Stimulated activated naive CD8-positive, alpha-beta T cell treated with anti-CD3 and anti-CD28 coated beads, Interleukin-15, amount 100 ng/mL, for 72 hours (primary cell): ENCODE results near the gene CYTH4.
A peak's percentile ranks its signal among the peaks of the same experiment; 100 is the strongest.

Experiments
- ATAC-seq: fragments of 150-1000 bp; cut with Tn5 transposase; 2 replicates; pipeline ENCODE4 v1.10.0; 2021; ENCODE audit warnings: mild to moderate bottlenecking, moderate library complexity
- DNase-seq, 2 donors: peaks; one replicate each; pipeline ENCODE4 v3.0.0; 2021 to 2022
- H3K27ac Mint-ChIP-seq, 2 donors: one replicate each; pipeline ENCODE4 v1.8.0; 2022; ENCODE audit warnings: mild to moderate bottlenecking in 2 of 2, mixed read lengths in 2 of 2, moderate library complexity in 2 of 2
- H3K27me3 Mint-ChIP-seq: one replicate; pipeline ENCODE4 v1.8.0; 2022; ENCODE audit warnings: mixed read lengths
- H3K4me1 Mint-ChIP-seq: one replicate; pipeline ENCODE4 v1.8.0; 2022; ENCODE audit warnings: mild to moderate bottlenecking, mixed read lengths
- H3K4me3 Mint-ChIP-seq, 2 donors: one replicate each; pipeline ENCODE4 v1.8.0; 2022; ENCODE audit warnings: mild to moderate bottlenecking in 2 of 2, mixed read lengths in 2 of 2, moderate library complexity in 1 of 2
- H3K9me3 Mint-ChIP-seq, 2 donors: one replicate each; pipeline ENCODE4 v1.8.0; 2022; ENCODE audit warnings: mixed read lengths in 2 of 2

CYTH4 gene

GRCh38 chr22:37259540-37260029 lies 22.7 kb upstream of the CYTH4 start:
- Mint-ChIP-seq H3K9me3 (peaks cover 6% of the 10 kb centered on the region in 2 donors), H3K4me1 (peaks cover 44% of the 10 kb centered on the region), H3K27me3 (peaks cover 9% of the 10 kb centered on the region), H3K4me3 (peak overlapping the region; percentile 40 to 57), H3K27ac (peak overlapping the region in 1 of 2 donors; percentile 81)
- DNase-seq (no peak), ATAC-seq (peak; percentile 39)

DNA sequence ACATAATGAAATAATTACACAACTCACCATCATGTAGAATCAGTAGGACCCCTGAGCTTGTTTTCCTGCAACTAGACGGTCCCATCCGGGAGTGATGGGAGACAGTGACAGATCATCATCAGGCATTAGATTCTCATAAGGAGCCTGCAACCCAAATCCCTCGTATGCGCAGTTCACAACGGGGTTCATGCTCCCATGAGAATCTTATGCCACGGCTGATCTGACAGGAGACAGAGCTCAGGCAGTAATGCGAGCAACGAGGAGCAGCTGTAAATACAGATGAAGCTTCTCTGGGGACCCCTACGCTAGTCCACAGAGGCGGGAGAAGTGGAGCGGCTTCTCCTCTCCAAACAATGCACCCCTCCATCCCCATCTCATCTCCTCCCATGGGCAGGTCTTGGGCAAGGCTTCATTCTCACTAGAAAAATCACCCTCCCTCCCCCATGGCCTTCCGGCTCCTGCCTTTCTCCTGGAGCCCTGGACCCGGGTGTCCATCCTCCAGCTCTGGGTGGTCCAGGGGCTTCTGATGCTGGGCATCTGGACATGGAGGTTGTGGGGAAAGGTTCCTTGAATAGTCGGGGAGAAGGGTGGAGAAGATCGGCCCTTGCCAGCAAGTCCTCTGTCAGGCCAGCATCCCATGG lies 22.0 kb upstream of the CYTH4 start:
- peak overlapping the region in 1 of 2 donors; percentile 8 for H3K4me3 Mint-ChIP-seq
- H3K27ac Mint-ChIP-seq: no peak overlapping the region
- DNase-seq: no peak
- peaks cover 9% of the 10 kb centered on the region for H3K27me3 Mint-ChIP-seq
- peaks cover 7 to 8% of the 10 kb centered on the region in 2 donors for H3K9me3 Mint-ChIP-seq
- no peak for ATAC-seq
- peaks cover 37% of the 10 kb centered on the region for H3K4me1 Mint-ChIP-seq

GRCh38 chr22:37260901-37261336 lies 21.4 kb upstream of the CYTH4 start:
- peaks cover 7 to 8% of the 10 kb centered on the region in 2 donors for H3K9me3 Mint-ChIP-seq
- H3K27ac Mint-ChIP-seq: peak overlapping the region in 1 of 2 donors; percentile 29
- H3K27me3 Mint-ChIP-seq: peaks cover 9% of the 10 kb centered on the region
- peaks cover 31% of the 10 kb centered on the region for H3K4me1 Mint-ChIP-seq
- DNase-seq: peak; percentile 61 to 67
- peak overlapping the region; percentile 5 to 8 for H3K4me3 Mint-ChIP-seq
- peak; percentile 77 for ATAC-seq

DNA sequence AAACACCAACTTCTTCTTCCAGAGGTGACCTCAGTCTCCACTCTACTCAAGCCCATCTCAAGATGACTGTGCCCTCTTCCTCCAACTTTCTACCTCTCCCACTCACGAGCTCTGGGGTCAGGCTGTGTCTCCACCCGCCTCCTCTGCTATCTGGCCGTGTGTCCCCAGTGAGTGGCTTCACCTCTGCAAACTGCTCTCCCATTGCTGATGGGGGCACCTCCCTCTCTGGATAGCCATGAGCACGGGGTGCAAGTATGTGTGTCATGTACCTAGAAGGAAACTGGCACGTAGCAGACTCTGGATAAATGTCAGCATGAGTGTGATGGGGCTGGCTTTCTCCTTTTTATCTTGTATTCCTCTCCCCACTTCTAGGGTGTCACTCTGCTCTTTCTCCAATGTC lies 20.0 kb upstream of the CYTH4 start:
- Mint-ChIP-seq H3K4me3 (no peak overlapping the region), H3K9me3 (peaks cover 7 to 8% of the 10 kb centered on the region in 2 donors), H3K27me3 (peaks cover 9% of the 10 kb centered on the region), H3K27ac (no peak overlapping the region), H3K4me1 (peaks cover 31% of the 10 kb centered on the region)
- DNase-seq (no peak), ATAC-seq (no peak)

DNA sequence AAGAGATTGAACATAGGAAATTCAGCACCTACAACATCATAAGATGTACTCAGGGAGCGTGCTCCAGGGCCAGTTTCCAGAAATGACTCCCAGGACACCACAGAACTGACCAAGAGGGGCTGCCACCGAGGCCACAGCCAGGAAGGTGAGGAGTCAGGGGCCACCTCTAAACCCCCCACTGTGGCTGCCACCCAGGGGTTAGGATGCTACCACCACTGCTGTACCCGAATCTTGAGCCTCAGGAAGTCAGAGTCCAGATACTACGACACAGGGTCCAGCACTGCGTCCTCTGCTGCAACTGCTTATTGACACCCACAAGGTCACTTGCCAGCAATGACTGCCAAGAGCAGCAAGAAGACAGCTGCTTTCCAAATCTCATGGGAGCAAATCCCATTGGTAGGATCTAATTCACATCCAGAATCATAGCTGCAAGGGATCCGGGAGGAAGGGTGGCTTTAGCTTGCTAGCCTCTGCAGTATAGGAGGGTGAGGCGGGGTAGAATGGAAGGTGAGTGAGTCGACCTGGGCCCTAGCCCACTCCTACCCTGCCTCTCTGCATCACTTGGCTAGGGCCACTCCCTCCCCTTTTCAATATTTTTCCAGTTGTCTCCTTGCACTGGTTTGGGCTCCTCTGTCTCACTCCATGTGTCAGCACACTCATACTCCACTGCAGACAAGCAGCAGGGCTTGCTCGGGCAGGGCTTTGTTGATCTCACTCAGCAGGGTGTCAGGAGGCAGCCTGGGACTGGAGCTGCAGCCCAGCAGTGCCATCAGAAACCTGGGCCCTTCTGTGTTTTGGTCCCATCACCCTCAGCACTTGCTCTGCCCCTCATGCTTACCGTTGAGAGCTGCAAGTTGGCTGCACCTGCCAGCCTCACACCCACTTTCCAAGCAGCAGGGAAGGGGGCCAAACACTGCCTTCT lies 18.1 kb upstream of the CYTH4 start:
- DNase-seq (no peak), ATAC-seq (no peak)
- no peak overlapping the region for H3K4me3 Mint-ChIP-seq
- peaks cover 7 to 8% of the 10 kb centered on the region in 2 donors for H3K9me3 Mint-ChIP-seq
- peaks cover 40% of the 10 kb centered on the region for H3K4me1 Mint-ChIP-seq
- peaks cover 9% of the 10 kb centered on the region for H3K27me3 Mint-ChIP-seq
- H3K27ac Mint-ChIP-seq: no peak overlapping the region

GRCh38 chr22:37266581-37267134 lies 15.7 kb upstream of the CYTH4 start:
- Mint-ChIP-seq H3K27ac (peak overlapping the region; percentile 93 to 97), H3K9me3 (peaks cover 7 to 8% of the 10 kb centered on the region in 2 donors), H3K4me3 (peak overlapping the region; percentile 87 to 93), H3K4me1 (peaks cover 39% of the 10 kb centered on the region), H3K27me3 (peaks cover 9% of the 10 kb centered on the region)
- DNase-seq (no peak), ATAC-seq (peak; percentile 41)

DNA sequence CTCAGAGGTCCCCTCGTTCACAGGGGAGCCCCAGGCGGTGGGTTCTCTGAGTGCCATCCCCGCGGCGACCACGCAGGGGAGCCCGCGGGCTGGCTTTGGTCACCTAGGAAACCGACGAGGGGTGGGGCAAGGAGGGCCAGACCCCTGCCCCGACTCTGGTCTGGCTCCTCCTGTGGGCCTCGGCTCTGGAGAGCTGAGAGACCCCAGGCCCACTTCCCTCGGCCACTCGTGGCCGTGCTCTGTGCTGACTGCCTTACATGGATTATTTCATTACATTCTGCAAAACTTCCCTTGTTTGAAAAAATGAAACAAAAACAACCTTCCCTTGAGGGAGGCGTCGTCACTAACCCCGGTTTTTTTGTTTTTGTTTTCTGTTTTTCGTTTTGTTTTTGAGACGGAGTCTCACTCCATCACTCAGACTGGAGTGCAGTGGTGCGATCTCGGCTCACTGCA lies 15.1 kb upstream of the CYTH4 start:
- peaks cover 6% of the 10 kb centered on the region for H3K27me3 Mint-ChIP-seq
- H3K27ac Mint-ChIP-seq: peak overlapping the region; percentile 93 to 97
- peak; percentile 95 for ATAC-seq
- peaks cover 42% of the 10 kb centered on the region for H3K4me1 Mint-ChIP-seq
- DNase-seq: peak; percentile 72 to 77
- H3K9me3 Mint-ChIP-seq: peaks cover 7 to 8% of the 10 kb centered on the region in 2 donors
- peak overlapping the region; percentile 87 to 93 for H3K4me3 Mint-ChIP-seq

- no peak for ATAC-seq
- H3K27me3 Mint-ChIP-seq: no peaks in the 10 kb centered on the region
- H3K9me3 Mint-ChIP-seq: peaks cover 7 to 8% of the 10 kb centered on the region in 2 donors
- peak overlapping the region; percentile 93 to 97 for H3K27ac Mint-ChIP-seq
- peaks cover 43% of the 10 kb centered on the region for H3K4me1 Mint-ChIP-seq
- peak overlapping the region; percentile 87 to 93 for H3K4me3 Mint-ChIP-seq
- no peak for DNase-seq
Observed at GRCh38 chr22:37267661-37268413, 14.5 kb upstream of the CYTH4 start.

- H3K4me1 Mint-ChIP-seq: peaks cover 66% of the 10 kb centered on the region
- H3K27me3 Mint-ChIP-seq: no peaks in the 10 kb centered on the region
- H3K9me3 Mint-ChIP-seq: no peaks in the 10 kb centered on the region
- DNase-seq (no peak), ATAC-seq (no peak)
- H3K27ac Mint-ChIP-seq: no peak overlapping the region
- H3K4me3 Mint-ChIP-seq: no peak overlapping the region
Observed at GRCh38 chr22:37269936-37270678, 12.2 kb upstream of the CYTH4 start.

DNA sequence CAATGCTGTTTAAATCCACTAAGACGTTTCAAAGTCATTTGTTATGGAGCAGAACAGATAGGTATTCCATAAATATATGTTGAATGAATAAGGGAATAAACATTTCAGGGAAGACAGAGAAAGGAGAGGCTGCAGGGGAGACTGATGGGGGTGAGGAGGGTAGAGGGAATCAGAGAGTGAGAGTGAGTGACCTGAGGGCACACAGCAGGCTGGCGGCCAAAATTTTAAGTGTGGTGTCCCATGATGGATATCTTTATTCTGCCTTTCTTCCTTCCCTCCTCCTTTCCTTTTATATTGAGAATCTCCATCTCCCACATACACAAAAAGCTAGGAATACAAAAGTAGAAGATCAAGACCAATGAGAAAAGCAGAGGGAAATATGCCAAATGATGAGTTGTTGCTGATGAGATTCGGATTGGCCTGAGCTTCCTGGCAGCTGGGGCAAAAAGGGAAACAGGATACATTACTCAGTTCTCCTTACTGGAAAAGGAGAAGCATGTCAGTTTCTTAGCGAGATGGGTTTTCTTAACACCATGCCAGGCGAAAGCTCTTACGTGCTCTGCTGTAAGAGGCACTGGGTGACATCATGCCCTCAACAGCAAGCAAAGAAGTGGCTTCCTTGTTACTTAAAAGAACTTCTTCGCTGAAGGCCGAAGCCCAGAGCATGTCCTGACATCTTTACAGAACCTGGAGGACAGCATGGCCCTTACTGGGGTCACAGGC lies 11.2 kb upstream of the CYTH4 start:
- no peak for ATAC-seq
- H3K4me3 Mint-ChIP-seq: no peak overlapping the region
- peak overlapping the region in 1 of 2 donors; percentile 42 for H3K27ac Mint-ChIP-seq

GRCh38 chr22:37273126-37273845 lies 9.0 kb upstream of the CYTH4 start:
- ATAC-seq (peak; percentile 86), DNase-seq (peak in 1 of 2 donors; percentile 49)
- Mint-ChIP-seq H3K4me3 (peak overlapping the region; percentile 10 to 59), H3K4me1 (peaks cover 76% of the 10 kb centered on the region), H3K9me3 (peaks cover 0 to 4% of the 10 kb centered on the region in 2 donors), H3K27me3 (no peaks in the 10 kb centered on the region), H3K27ac (peak overlapping the region; percentile 55 to 75)

More for the DNA sequence above, 11.2 kb upstream of the CYTH4 start:
- H3K27me3 Mint-ChIP-seq: no peaks in the 10 kb centered on the region
- peaks cover 75% of the 10 kb centered on the region for H3K4me1 Mint-ChIP-seq
- H3K9me3 Mint-ChIP-seq: peaks cover 0 to 3% of the 10 kb centered on the region in 2 donors
- no peak for DNase-seq

DNA sequence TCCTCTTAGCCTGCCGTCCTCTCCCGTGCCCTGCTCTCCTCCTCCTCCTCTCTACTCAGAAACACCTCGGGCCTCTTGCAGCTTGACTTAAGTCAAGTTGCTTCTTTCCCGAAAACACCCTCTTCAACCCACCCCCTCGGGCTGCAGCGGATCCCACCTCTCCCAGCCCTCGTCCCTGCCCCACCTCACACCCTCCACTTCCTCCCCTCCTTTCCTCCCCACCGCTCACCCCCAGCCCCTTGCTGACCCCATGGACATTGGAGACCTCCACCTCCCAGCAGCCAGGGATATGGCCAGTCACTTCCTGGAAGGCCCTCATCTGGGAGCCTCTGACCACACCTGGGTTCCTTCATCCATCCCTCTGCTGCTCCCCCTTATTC lies 8.5 kb upstream of the CYTH4 start:
- Mint-ChIP-seq H3K9me3 (peaks cover 0 to 4% of the 10 kb centered on the region in 2 donors), H3K27ac (peak overlapping the region; percentile 55 to 60), H3K4me3 (peak overlapping the region in 1 of 2 donors; percentile 59), H3K4me1 (peaks cover 81% of the 10 kb centered on the region), H3K27me3 (no peaks in the 10 kb centered on the region)
- no peak for DNase-seq
- ATAC-seq: no peak

- H3K4me1 Mint-ChIP-seq: peaks cover 84% of the 10 kb centered on the region
- no peak overlapping the region for H3K4me3 Mint-ChIP-seq
- peaks cover 0 to 4% of the 10 kb centered on the region in 2 donors for H3K9me3 Mint-ChIP-seq
- DNase-seq: no peak
- no peak for ATAC-seq
- H3K27ac Mint-ChIP-seq: peak overlapping the region; percentile 9 to 10
- H3K27me3 Mint-ChIP-seq: no peaks in the 10 kb centered on the region
Observed at GRCh38 chr22:37274380-37274862, 7.9 kb upstream of the CYTH4 start.
